MV-4-11 (cell line): ENCODE results near the gene CRABP1.

Experiments used
- DNase-seq: peaks from one replicate; lab custom pipeline; 2025; lab: John Stamatoyannopoulos, UW

Gene CRABP1

DNA sequence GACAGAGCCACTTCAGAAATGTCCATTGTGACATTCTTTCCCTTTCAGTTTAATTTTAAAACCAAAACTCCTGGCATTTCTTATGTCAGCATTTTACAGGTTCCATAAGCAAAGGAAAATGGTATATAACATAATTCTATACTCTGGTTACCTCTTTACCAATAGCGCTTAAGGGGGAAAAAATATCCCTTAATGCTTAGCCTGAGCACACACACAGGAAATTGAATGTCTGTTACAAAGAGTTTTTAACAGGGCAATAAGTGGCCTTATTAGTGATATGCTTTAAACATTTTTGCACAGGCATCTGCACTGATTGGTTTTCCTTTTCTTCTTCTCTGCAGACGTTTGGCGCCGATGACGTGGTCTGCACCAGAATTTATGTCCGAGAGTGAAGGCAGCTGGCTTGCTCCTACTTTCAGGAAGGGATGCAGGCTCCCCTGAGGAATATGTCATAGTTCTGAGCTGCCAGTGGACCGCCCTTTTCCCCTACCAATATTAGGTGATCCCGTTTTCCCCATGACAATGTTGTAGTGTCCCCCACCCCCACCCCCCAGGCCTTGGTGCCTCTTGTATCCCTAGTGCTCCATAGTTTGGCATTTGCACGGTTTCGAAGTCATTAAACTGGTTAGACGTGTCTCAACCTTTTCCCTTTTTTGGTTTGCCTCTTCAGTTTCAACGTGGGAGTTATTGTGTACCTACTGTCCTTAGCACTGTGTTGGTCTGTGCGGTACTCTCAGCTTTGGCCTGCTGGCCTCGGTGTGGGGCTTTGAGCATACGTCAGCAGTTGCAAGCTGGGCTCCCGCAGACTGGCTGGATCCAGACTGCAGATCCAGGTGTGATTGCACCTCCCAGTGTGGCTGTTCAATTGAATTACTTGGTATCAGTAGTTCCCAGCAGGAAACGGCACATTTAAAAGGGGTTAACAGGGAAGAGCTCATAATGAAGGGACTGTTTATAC lies 7.7 kb downstream of the CRABP1 start:
- DNase-seq, result no peak

DNA sequence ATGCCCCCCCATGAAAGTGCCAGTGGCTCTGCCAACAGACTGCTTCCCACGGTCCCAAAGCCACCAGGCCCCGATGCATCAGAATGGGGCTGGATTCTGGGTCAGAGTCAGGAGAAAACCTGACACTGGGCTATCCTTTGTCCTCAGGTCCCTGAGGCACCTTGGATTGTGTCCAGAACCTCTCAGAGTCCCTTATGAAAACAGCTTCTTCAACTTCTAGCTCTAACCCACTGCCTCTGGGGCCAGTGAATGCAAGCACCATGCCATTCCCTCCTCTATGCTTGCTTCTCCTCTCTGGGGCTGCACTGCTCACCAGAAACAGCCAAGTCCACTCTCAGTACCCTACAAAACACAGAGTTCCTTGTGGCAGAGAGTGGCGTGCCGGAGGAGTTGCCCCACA lies 9.9 kb downstream of the CRABP1 start:
- DNase-seq, result no peak

DNA sequence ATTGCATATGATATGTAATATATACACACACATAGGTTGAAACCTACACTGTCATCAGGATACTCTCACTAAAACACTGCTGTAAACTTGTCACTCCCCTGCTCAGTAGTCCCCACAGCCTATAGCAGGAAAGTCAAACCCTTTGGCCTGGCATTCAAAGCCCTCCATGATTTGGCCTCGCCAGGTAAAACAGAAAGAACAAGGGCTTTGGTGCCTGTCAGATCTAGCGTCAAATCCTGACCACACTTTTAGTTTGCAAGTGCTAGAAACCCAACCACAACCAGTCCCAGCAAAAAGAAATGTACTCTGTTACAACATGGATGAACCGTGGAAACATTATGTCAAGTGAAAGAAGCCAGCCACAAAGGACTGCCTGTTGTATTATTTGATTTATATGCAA lies 11.4 kb downstream of the CRABP1 start:
- no peak for DNase-seq

DNA sequence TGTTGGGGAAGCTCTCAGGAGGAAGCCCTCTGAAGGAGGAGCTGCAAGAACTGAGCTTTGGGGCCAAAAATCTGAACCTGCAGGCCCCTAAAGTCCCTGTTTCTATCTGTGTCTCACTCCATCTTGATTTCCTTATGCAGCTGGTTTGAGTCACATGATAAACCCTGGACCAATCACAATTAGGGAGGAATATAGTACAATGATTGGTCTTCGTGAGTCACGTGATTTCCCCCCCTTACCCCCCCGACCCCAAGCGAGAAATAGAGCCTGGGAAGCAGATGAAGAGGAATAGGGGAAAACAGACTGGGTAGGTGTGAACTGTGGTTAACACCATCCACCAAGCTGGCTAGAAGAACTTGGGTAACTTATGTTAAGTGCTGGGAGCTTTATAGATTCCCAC lies 12.9 kb downstream of the CRABP1 start:
- peak; percentile 15 for DNase-seq

DNA sequence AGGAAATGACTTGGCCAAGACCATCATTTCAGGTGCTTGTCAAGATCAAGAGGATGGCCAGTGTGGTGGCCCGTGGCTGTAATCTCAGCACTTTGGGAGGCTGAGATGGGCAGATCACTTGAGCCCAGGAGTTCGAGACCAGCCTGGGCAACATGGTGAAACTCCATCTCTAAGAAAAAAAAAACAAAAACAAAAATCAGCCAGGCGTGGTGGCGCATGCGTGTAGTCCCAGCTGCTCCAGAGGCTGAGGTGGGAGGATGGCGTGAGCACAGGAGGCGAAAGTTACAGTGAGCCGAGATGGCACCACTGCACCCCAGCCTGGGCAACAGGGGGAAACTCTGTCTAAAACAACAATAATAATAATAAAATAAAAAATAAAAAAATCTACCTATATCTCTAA lies 15.0 kb downstream of the CRABP1 start:
- DNase-seq, result no peak

DNA sequence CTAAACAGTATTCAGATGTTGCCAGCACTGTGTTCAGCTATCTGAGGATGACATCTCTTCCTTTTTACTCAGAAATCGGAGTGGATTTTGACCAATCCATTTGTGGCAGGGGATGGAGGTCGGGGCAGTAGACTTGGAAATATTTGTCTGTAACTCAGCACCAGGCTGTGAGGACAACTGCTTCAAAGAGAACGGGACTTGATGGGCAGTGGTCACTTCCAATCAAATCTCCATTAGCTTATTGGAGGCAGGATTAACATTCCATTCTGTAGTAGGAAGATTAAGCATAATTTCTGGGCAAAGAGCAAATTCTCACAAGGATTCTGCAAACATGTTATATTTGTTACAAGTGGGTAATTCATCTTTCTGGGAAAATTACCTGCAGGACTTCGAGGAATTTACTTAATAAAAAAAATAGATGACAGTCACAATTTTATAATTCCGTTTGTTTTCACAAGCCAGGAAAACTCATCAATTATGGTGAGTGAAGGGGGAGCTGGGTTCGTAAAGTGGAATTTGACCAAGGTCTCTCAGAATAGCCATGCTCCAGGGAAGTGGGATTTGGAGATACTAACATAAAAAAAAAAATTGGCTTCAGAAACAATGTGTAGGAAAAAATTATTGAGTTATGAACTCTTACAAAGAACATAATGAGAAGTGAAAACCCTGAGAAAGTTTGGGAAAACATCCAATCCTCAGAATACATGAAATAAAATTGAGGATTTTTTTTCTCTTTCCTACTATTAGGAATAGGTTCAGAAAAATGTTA lies 18.1 kb downstream of the CRABP1 start:
- DNase-seq, result no peak

DNA sequence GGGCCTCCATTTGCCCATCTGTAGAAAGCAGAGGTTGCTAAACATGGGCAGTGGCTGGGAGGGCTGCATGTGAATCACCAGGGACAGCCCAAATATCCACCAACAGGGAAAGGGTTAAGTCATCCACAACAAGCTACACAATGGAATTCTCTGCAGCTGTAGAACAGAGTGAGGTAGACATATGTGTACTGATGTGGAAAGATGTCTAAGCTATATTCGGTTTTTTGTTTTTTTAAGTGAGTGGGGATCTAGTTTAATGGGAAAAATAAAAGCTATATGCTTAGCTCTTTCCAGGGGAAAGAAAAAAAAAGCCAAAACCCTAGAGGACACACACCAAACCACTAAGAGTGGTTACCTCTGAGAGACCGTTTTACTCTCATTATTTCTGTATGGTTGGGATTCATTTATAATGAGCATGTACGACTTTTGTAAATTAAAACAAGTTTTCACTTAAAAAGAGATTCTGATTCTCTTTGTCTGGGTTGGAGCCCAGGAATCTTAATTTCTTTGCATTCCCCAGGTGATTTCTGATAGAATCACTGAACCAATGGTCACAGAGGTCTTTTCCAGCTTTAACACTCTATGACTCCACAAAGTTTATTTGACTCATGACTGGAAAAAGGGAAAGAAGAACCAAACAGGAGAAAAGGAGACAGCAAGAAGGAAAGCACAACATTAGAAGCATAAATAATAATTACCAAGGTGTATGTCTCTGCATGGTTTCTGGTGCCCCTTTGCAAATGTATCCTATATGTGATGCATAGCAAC lies 19.1 kb downstream of the CRABP1 start:
- no peak for DNase-seq

DNA sequence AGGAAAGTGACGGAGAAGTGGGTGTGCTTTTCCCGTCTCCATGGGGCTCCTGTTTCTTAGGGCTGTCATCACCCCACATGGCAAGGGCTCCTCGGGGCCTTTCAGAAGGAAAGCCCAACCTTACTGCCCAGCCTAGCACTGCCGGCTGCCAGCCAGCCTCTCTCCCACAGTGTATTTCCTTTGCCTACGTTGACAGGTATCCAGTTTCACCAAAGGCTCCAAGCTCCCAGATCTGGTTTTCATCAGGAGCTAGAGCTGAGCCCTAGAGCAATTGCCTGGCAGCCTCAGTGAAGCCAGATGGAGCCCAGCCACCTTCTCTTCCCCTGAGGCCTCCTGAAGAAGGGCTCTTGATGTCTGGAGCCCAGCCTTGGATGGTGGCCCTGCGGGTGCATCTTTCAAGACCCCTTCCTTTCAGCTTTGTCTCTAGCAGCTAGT lies 20.2 kb downstream of the CRABP1 start:
- no peak for DNase-seq

DNA sequence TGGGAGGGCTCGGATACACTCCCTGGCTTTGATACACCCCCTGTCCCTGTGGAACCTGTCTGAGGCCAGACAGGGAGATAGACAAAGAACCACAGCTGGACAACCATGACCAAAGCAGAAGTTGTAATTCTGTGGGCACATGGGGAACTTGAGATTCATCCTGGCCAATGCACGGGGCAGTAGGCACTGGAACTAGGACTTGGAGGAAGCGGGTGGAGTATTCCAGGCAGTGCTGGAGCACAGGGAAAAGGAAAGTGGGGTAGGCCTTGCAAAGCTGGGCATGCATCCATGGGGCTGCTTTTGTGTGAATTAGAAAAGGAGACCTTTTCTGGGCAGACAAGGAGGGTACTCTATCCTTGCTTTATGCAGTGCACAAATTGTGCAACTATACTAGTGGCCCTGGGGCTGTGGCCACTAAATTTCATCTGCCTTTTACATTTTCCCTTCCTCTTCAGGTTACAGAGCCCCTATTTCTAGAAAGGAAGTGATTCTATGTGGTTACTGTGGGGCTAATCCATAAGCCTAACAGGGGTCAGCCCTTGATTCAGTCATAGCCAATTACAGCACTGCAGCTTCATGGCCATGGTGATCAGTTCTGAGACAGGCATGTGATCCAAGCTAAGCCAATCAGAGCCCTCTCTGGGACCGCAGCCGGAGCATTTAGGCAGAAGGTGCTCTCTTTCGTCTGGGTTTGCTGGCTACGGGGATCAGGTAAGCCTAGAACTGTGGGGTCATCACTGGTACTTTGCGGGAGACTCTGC lies 21.0 kb downstream of the CRABP1 start:
- peak; percentile 100 for DNase-seq

DNA sequence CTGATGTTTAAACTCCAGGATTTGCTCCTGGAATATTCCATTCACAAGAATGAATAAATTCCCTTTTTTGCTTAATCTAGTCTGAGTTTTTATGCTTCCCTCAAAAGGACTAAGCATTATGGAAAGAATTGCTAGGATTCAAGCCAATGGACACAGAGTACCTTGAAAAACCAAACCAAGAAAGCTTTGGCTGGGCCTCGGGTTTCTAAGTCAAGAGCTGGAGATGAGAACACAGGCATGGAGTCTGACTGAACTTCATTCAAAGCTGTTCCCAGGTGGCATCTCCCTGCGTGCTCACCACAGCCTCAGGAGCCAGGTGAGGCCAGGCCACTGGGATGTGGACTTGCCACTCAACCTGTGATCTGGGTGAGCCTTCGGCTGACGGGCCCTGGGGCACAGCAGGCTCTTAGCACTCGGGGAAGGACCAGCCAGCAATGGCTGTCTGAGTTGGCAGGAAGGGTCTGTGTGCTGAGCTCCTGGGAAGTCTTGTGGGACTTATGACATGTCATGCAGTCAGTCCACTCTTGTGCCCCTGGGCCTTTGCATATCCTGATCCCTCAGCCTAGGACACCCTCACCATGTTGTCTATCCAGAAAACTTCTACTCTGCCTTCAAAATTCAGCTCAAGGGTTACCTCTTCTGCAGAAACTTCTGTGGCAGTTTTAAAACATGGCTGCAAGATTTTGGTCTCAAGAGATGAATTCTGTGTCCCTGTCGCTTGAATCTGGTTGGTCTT lies 21.8 kb downstream of the CRABP1 start:
- no peak for DNase-seq

DNA sequence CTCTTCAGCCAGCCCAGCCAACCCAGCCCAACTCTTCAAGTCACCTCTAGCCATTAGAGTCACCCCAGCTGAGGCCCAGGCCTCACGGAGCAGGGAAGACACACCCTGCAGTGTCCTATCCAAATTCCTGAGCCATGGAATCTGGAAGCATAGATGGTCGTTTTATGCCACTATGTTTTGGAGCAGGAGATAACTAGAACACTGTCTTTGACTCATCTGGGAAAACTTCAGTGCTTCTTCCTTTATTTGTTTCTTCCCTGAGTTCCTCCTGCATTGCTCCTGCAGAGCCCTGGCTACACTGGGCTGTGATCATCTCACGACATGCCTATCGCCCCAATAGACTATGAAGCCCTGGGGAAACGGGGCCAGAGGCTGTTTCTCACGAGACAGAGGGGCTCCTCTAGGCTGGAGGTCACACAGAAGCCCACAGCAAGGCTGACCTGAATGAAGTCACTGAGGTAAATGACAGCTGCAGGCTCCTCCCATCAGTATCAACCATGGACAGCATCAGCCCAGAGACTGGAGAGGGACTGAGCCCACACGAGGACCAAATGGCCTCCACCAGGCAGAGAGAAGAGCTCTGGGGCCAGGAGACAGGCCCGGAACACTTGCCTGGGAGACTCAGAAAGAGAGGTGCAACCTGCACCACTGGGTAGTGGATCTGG lies 22.7 kb downstream of the CRABP1 start:
- no peak for DNase-seq

DNA sequence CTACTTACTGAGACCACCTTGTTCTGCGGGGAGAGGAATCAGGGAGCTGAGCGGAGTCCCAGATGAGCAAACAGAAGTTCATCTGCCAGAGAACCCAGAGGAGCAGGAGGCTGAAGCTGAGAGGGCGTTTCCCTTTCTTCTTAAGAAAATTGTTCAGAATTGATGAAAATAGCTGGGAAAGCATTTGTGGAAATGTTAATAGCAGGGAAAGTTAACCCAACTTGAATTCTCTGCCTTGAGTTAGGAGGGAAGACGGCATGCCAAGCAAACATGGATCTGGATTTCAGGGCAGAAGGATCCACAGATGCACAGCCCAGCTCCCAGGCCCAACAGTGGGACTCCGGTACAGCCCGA lies 23.2 kb downstream of the CRABP1 start:
- no peak for DNase-seq

DNA sequence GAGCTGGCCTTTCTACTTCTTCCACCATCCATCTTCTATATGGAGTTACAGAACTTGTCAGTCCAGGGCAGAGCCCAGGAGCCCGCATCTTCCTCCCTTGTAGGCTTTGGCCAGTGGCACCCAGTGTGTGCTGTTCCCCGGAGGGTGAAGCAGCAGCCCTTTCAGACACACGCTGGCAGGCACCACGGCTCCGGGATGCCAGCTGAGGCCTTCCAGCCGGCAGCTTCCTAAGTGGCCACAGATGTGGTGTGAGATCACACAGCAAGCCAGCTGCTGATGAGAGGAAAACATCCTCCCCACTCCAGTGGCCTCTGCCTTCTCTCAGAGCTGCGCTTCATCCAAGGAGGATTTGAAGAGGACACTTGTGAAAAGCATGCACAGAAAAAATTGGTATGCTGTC lies 24.1 kb downstream of the CRABP1 start:
- no peak for DNase-seq

DNA sequence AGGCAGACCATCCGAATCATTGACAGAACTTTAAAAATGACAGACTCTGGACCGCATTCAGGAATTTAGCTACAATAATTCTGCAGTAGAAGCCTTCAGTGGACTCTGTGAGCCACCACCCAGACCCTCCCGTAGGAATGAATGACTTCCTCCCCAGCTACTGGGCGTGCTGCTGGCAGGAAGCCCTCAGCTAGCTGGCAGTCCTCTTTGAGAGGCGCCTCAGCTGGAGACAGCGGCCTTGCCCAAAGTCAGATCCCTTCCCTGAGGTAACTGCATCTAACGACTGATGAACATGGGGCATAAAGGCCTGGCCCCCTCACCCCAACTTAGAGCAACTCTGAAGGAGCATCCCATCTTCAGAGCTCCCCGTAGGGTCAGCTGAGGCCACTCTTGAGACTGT lies 25.8 kb downstream of the CRABP1 start:
- DNase-seq, result no peak

DNA sequence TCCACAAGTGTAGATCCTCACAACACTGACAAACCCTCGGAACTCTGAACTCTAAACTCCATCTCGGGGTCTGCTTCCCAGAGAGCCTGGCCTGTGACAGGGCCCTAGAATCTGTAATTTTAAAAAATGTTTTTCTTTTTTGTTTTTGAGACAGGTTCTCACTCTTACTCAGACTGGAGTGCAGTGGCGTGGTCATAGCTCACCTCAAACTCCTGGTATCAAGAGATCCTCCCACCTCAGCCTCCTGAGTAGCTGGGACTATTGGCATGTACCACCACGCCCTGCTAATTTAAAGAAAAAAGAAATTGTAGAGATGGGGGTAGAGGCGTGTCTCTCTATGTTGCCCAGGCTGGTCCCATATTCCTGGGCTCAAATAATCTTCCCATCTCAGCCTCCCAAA lies 26.2 kb downstream of the CRABP1 start:
- no peak for DNase-seq

DNA sequence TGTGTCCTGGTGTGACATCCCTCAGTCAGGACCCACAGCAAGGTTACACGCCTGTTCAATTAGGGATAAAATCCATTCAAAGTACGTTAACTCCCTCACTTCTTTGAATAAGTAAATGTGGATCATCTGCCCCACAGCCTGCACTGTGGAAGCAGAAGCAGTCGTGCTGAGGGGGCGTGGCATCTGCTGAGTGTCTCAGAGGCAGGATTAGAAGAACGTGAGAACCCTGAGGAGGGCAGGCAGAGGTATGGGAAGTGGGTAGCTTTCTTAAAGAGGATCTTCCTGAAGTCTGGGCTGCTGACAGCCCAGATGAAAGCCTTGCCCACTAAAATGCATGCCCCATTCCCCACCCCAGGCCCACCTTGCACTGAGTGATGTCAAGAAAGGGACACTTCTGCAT lies 28.5 kb downstream of the CRABP1 start:
- peak; percentile 80 for DNase-seq

DNA sequence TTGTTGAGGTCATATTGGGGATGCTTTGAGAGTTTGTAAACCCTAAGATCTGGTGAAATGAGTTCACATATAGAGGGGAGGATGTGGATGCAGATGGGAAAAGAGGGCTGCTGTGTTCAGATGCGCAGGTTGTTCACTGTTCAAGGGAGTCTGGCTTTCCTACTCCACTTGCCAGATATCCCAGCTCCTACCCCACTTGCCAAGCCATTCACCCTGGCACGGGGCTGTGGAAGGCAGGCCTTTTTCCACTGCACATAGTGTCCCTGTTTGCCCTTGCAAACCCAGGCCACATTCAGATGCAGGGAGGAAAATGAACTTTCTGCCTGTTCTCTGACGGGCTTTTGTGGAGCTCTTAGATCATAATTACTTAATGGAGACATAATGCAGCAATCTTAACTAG lies 29.0 kb downstream of the CRABP1 start:
- no peak for DNase-seq

DNA sequence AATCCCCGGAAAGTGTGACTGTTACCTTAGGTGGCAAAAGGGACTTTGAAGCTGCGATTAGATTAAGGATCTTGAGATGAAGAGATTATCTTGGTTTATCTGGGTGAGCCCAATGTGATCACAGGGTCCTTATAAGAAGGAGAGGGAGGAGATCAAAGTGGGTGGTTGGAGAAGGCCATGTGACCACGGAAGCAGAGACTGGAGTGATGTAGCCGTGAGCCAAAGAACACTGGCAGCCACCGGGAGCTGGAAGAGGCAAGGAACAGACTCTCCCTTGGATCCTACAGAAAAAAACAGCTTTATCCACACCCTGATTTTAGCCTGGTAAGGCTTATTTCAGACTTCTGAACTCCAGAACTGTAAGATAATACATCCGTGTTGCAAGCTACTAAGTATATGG lies 29.9 kb downstream of the CRABP1 start:
- no peak for DNase-seq

DNA sequence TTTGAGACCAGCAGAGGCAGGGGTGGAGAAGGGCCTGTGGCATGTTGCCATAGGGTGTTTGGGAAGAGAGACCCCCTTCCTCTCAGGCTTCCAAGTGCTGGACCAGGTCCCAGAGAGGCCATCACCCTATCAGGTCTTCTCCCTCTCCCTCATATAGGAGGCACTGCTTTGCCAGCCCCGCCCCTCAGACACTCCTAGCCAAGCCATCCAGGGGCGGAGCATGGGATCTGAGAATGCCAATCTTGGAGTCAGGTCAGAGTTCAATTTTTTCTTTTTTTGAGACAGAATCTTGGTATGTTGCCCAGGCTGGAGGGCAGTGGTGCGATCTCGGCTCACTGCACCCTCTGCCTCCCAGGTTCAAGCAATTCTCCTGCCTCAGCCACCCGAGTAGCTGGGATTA lies 32.7 kb downstream of the CRABP1 start:
- no peak for DNase-seq
